Stimulated activated CD4-positive, alpha-beta T cell treated with anti-CD3 and anti-CD28 coated beads, Interleukin-12 subunit alpha, Interleukin-12 subunit beta, amount 100 ng/mL, for 4 hours (primary cell): ENCODE data around the gene ZNF408.

Experiments
- DNase-seq: peaks from one replicate; pipeline ENCODE4 v3.0.0-alpha.2; 2020

The ZNF408 gene

GRCh38 chr11:46729110-46730027 is 28.5 kb downstream of the ZNF408 start:
- DNase-seq: no peak

GRCh38 chr11:46731545-46731944 is 30.7 kb downstream of the ZNF408 start:
- no peak for DNase-seq

- DNase-seq: no peak
Observed at GRCh38 chr11:46733234-46733633, 32.4 kb downstream of the ZNF408 start.

- no peak for DNase-seq
Observed at GRCh38 chr11:46736146-46736545, 35.3 kb downstream of the ZNF408 start.

GRCh38 chr11:46736615-46737014 is 35.8 kb downstream of the ZNF408 start:
- no peak for DNase-seq

- no peak for DNase-seq
Observed at GRCh38 chr11:46737699-46738098, 36.9 kb downstream of the ZNF408 start.

- no peak for DNase-seq
Observed at GRCh38 chr11:46738887-46739286, 38.1 kb downstream of the ZNF408 start.

- DNase-seq: no peak
Observed at GRCh38 chr11:46741600-46742484, 41.0 kb downstream of the ZNF408 start.

- DNase-seq: no peak
Observed at GRCh38 chr11:46743043-46743442, 42.2 kb downstream of the ZNF408 start.

- no peak for DNase-seq
Observed at GRCh38 chr11:46743693-46744339, 43.0 kb downstream of the ZNF408 start.

- DNase-seq: no peak
Observed at GRCh38 chr11:46745328-46745727, 44.5 kb downstream of the ZNF408 start.

GRCh38 chr11:46745995-46746394 is 45.2 kb downstream of the ZNF408 start:
- DNase-seq: no peak

- DNase-seq: no peak
Observed at GRCh38 chr11:46747150-46747549, 46.3 kb downstream of the ZNF408 start.
